HepG2 (cell line): ENCODE measurements around the gene PRM2. TPM values are rescaled to one million over a fixed set of nuclear protein-coding genes. Genes with fewer than 3 reads are reported as not detected.

Experiments
- ASH2L ChIP-seq: fragments of 300-600, 200-600 bp; sonication (generic); IDR thresholded peaks from 2 replicates; pipeline ENCODE4 v1.7.0; 2017; ENCODE audit warnings: low read depth, mild to moderate bottlenecking, moderate library complexity, mixed read lengths, low read length; ENCODE audit not compliant: insufficient read length
- ATM ChIP-seq: fragments of 450-650 bp; IDR thresholded peaks from 2 replicates; pipeline ENCODE4 v1.7.1; 2017; ENCODE audit warnings: mild to moderate bottlenecking, borderline replicate concordance
- CREM ChIP-seq, 2 experiments: sonication (generic) in 1 of 2; formaldehyde crosslinking in 1 of 2; IDR thresholded peaks; 2 replicates each; pipeline versions ENCODE4 v1.4.0 to v1.6.1; 2016 to 2020; ENCODE audit warnings: antibody characterized with exemption in 1 of 2, mild to moderate bottlenecking in 1 of 2, missing genetic modification reagents in 1 of 2
- GATA4 ChIP-seq: sonication (generic); IDR thresholded peaks from 2 replicates; pipeline ENCODE4 v1.6.1; 2016; ENCODE audit warnings: antibody characterized with exemption, low read depth, borderline replicate concordance
- GTF2F1 ChIP-seq: fragments of 150-350 bp; IDR thresholded peaks from 2 replicates; pipeline ENCODE4 v1.6.1; 2014; ENCODE audit warnings: low read length
- HDAC1 ChIP-seq: sonication (generic); formaldehyde crosslinking; IDR thresholded peaks from 2 replicates; pipeline ENCODE4 v1.5.1; 2020; ENCODE audit warnings: mild to moderate bottlenecking, missing genetic modification reagents
- HES4 ChIP-seq: sonication (generic); formaldehyde crosslinking; IDR thresholded peaks from 2 replicates; pipeline ENCODE4 v1.9.0; 2021; ENCODE audit warnings: mild to moderate bottlenecking, missing genetic modification reagents, borderline replicate concordance
- IRF2 ChIP-seq: IDR thresholded peaks from 2 replicates; pipeline ENCODE4 v1.6.1; 2018; ENCODE audit warnings: missing genetic modification reagents, missing compliant biosample characterization
- MXI1 ChIP-seq: IDR thresholded peaks from 3 replicates; pipeline ENCODE4 v1.6.1; 2012; ENCODE audit warnings: low read depth, low read length, inconsistent platforms, borderline replicate concordance
- SNAI1 ChIP-seq: sonication (generic); formaldehyde crosslinking; IDR thresholded peaks from 2 replicates; pipeline ENCODE4 v1.5.0; 2020; ENCODE audit warnings: mild to moderate bottlenecking, missing genetic modification reagents, borderline replicate concordance
- STAT5B ChIP-seq: sonication (generic); formaldehyde crosslinking; IDR thresholded peaks from 2 replicates; pipeline ENCODE4 v1.4.0; 2020; ENCODE audit warnings: missing genetic modification reagents
- ZMYM3 ChIP-seq: sonication (generic); formaldehyde crosslinking; IDR thresholded peaks from 2 replicates; pipeline ENCODE4 v1.5.1; 2020; ENCODE audit warnings: mild to moderate bottlenecking, missing genetic modification reagents
- ZNF292 ChIP-seq: sonication (generic); formaldehyde crosslinking; IDR thresholded peaks from 2 replicates; pipeline ENCODE4 v1.8.1; 2022; ENCODE audit warnings: mild to moderate bottlenecking, low read depth, missing genetic modification reagents, borderline replicate concordance
- ZNF33A ChIP-seq: sonication (generic); formaldehyde crosslinking; IDR thresholded peaks from 2 replicates; pipeline ENCODE4 v1.5.1; 2020; ENCODE audit warnings: missing genetic modification reagents, mild to moderate bottlenecking, moderate library complexity, borderline replicate concordance
- ZNF501 ChIP-seq: sonication (generic); formaldehyde crosslinking; IDR thresholded peaks from 2 replicates; pipeline ENCODE4 v1.5.1; 2020; ENCODE audit warnings: mild to moderate bottlenecking, moderate library complexity, missing genetic modification reagents
- ZNF569 ChIP-seq: sonication (generic); formaldehyde crosslinking; IDR thresholded peaks from 2 replicates; pipeline ENCODE4 v1.5.0; 2020; ENCODE audit warnings: mild to moderate bottlenecking, missing genetic modification reagents, moderate library complexity, borderline replicate concordance
- ZNF672 ChIP-seq: sonication (generic); formaldehyde crosslinking; IDR thresholded peaks from 2 replicates; pipeline ENCODE4 v1.8.1; 2022; ENCODE audit warnings: missing genetic modification reagents
- ZNF788 ChIP-seq: sonication (generic); formaldehyde crosslinking; IDR thresholded peaks from 2 replicates; pipeline ENCODE4 v1.5.0; 2020; ENCODE audit warnings: mild to moderate bottlenecking, missing genetic modification reagents, borderline replicate concordance
- ZNF839 ChIP-seq: sonication (generic); formaldehyde crosslinking; IDR thresholded peaks from 2 replicates; pipeline ENCODE4 v1.4.0; 2020; ENCODE audit warnings: missing genetic modification reagents, mild to moderate bottlenecking, borderline replicate concordance
- polyA plus RNA-seq, 8 experiments: library from polyadenylated mRNA; depleted of rRNA in 3 of 8; stranded (reverse) in 7 of 8; unstranded in 1 of 8; fragments of >200 nt; fragmentation: Illumina TruSeq in 4 of 8; extraction: Trizol in 4 of 8; gene quantifications; 2 replicates each; pipeline versions ENCODE4 v1.2.1 to v1.2.3, GENCODE V29; 2011 to 2016; ENCODE audit warnings: low read depth in 4 of 8, missing spikeins in 1 of 8, mixed read lengths in 1 of 8; ENCODE audit not compliant: insufficient read depth in 1 of 8
- total RNA-seq, 5 experiments: library from RNA; depleted of rRNA; stranded (reverse); fragments of >200 nt; fragmentation: Illumina TruSeq; extraction: Trizol; gene quantifications; 2 replicates each; pipeline ENCODE4 v1.2.3, GENCODE V29; 2016; ENCODE audit warnings: low read depth in 1 of 5
- TF ChIP-seq, protein P1 (sequence below): sonication (generic); formaldehyde crosslinking; IDR thresholded peaks from one replicate; pipeline ENCODE4 v1.5.1; 2020; ENCODE audit warnings: mild to moderate bottlenecking, missing genetic modification reagents; ENCODE audit errors: not compliant biosample characterization
- TF ChIP-seq, protein P2 (sequence below): conservative IDR thresholded peaks from 2 replicates; pipeline ENCODE4 v1.6.1; 2018; ENCODE audit warnings: missing genetic modification reagents

The PRM2 gene
- total and polyA plus RNA-seq, 2 of the 13 experiments (the other 11 are each of a cell fraction or from before 2014, with no cell fraction given), result 0.54 TPM; not detected in 1

DNA sequence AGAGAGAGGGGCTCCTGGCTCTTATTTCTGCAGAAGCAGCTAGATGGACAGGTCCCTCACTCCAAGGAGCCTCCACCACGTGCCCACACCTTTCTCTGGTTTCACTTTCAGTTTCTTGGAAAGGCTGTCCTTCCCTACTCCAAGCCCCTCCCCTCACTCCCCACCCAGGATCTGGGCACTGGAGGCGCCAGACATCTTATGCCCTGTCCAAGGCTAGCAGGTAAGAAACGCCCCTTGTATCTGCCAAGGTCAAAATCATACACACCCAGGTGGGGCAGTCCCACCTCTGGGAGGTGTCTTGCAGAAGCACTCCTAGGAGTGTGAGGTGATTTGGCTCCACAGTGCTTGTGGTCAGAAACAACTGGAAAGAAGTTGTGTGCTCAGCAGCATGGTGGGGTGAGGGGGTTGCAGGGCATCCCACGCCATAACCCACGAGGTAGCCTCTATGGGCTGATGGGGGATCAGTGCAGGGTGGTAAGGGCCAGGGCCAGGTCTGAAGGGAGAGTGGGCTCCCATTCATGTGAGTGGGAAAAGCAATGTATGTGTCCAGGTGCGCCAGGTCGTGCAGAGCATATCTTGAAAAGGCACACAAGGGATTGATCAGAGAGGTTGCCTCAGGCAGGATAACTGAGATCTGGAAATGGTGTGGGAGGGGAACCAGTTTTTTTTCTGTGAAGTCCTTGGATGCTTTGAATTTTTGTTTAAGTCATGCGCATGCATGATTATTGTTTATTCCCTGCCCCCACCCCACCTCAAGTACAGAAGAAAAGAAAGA, 36.6 kb upstream of the PRM2 start (continued):
- TF ChIP-seq, protein P1, sequence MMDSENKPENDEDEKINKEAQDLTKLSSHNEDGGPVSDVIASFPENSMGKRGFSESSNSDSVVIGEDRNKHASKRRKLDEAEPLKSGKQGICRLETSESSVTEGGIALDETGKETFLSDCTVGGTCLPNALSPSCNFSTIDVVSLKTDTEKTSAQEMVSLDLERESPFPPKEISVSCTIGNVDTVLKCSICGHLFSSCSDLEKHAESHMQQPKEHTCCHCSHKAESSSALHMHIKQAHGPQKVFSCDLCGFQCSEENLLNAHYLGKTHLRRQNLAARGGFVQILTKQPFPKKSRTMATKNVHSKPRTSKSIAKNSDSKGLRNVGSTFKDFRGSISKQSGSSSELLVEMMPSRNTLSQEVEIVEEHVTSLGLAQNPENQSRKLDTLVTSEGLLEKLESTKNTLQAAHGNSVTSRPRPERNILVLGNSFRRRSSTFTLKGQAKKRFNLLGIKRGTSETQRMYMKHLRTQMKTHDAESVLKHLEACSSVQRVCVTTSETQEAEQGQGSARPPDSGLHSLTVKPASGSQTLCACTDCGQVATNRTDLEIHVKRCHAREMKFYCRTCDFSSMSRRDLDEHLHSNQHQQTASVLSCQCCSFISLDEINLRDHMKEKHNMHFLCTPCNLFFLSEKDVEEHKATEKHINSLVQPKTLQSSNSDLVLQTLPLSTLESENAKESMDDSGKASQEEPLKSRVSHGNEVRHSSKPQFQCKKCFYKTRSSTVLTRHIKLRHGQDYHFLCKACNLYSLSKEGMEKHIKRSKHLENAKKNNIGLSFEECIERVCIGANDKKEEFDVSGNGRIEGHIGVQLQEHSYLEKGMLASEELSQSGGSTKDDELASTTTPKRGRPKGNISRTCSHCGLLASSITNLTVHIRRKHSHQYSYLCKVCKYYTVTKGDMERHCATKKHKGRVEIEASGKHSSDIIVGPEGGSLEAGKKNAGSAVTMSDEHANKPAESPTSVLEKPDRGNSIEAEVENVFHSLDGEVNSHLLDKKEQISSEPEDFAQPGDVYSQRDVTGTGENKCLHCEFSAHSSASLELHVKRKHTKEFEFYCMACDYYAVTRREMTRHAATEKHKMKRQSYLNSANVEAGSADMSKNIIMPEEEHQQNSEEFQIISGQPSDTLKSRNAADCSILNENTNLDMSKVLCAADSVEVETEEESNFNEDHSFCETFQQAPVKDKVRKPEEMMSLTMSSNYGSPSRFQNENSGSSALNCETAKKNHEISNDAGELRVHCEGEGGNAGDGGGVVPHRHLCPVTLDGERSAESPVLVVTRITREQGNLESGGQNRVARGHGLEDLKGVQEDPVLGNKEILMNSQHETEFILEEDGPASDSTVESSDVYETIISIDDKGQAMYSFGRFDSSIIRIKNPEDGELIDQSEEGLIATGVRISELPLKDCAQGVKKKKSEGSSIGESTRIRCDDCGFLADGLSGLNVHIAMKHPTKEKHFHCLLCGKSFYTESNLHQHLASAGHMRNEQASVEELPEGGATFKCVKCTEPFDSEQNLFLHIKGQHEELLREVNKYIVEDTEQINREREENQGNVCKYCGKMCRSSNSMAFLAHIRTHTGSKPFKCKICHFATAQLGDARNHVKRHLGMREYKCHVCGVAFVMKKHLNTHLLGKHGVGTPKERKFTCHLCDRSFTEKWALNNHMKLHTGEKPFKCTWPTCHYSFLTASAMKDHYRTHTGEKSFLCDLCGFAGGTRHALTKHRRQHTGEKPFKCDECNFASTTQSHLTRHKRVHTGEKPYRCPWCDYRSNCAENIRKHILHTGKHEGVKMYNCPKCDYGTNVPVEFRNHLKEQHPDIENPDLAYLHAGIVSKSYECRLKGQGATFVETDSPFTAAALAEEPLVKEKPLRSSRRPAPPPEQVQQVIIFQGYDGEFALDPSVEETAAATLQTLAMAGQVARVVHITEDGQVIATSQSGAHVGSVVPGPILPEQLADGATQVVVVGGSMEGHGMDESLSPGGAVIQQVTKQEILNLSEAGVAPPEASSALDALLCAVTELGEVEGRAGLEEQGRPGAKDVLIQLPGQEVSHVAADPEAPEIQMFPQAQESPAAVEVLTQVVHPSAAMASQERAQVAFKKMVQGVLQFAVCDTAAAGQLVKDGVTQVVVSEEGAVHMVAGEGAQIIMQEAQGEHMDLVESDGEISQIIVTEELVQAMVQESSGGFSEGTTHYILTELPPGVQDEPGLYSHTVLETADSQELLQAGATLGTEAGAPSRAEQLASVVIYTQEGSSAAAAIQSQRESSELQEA (CRISPR knock-in tag), result no peak
- no peak for TF ChIP-seq HDAC1 (CRISPR knock-in tag)
- peak; percentile 75; the same call in 1 of the 3 replicates for TF ChIP-seq MXI1
- TF ChIP-seq, protein P2, sequence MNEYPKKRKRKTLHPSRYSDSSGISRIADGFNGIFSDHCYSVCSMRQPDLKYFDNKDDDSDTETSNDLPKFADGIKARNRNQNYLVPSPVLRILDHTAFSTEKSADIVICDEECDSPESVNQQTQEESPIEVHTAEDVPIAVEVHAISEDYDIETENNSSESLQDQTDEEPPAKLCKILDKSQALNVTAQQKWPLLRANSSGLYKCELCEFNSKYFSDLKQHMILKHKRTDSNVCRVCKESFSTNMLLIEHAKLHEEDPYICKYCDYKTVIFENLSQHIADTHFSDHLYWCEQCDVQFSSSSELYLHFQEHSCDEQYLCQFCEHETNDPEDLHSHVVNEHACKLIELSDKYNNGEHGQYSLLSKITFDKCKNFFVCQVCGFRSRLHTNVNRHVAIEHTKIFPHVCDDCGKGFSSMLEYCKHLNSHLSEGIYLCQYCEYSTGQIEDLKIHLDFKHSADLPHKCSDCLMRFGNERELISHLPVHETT (CRISPR knock-in tag), result no peak
- no peak for TF ChIP-seq CREM (IDR thresholded peaks at IDR 0.05)
- TF ChIP-seq CREM (CRISPR knock-in tag; IDR thresholded peaks at IDR 0.05), result no peak
- peak; percentile 100 for TF ChIP-seq IRF2 (CRISPR knock-in tag)
- peak; percentile 58; the same call in 1 of the 2 replicates for TF ChIP-seq HES4 (CRISPR knock-in tag)
- no peak for TF ChIP-seq ZNF672 (CRISPR knock-in tag)
- TF ChIP-seq ZNF569 (CRISPR knock-in tag), result no peak
- no peak for TF ChIP-seq GATA4
- TF ChIP-seq ZNF292 (CRISPR knock-in tag), result no peak; the same call in 1 of the 2 replicates
- TF ChIP-seq ZNF839 (CRISPR knock-in tag), result no peak
- TF ChIP-seq STAT5B, result 0 out of 2 replicates have a peak, but pooled peaks have one; percentile 19
- peak; percentile 32; the same call in 1 of the 2 replicates for TF ChIP-seq ZMYM3
- no peak for TF ChIP-seq ZNF33A (CRISPR knock-in tag)
- TF ChIP-seq ATM, result no peak
- TF ChIP-seq SNAI1, result no peak
- TF ChIP-seq ZNF501, result no peak
- TF ChIP-seq ASH2L, result no peak
- TF ChIP-seq ZNF788, result no peak
- no peak for TF ChIP-seq GTF2F1
